ENCODE data around the gene FUT9.
"Not testable (repeated sequence)": the region's sequence is repeated elsewhere in the genome, so short reads cannot be mapped to it uniquely, and the experiment has no call there.

The FUT9 gene

DNA sequence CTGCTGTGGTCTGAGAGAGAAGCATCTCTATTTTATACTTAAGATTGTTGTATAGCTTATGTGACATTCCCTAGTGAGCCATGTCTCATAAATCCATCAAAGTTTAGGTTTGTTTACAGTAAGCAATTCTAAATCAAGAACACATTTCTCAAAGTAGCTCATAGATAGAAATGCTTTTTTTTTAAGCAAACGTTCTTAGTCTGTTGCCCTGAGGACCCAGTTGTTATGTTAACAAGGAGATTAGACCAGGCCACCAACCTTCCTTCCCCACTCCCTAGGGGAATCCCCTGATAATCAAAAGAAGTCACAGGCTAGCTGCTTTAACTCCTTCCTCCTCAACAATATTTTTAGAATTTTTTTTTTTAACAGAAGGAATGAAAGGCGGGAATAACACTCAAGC lies 169.0 kb downstream of the FUT9 start:
- no peak for DNase-seq (ENCODE audit: low read depth in 2 of 2)

DNA sequence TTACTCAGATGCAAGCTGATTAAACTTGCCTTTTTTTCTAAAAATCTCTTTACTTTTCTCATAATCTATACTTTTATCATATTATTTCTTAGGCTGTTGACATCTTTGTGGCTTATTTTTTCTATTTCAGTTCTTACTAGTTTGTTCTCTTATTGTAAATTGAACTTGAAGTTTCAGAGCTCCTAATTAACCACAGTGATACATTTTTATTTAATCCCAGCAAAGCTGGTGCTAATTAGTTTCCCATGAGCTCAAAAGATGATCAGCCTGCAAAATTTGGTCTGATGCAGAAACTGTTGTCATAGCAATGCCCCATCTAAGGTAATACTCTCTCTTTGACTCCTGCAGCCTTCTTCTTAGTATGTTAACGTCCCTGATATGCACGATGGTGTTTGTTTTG lies 170.3 kb downstream of the FUT9 start:
- DNase-seq (ENCODE audit: low read depth in 2 of 2): no peak

DNA sequence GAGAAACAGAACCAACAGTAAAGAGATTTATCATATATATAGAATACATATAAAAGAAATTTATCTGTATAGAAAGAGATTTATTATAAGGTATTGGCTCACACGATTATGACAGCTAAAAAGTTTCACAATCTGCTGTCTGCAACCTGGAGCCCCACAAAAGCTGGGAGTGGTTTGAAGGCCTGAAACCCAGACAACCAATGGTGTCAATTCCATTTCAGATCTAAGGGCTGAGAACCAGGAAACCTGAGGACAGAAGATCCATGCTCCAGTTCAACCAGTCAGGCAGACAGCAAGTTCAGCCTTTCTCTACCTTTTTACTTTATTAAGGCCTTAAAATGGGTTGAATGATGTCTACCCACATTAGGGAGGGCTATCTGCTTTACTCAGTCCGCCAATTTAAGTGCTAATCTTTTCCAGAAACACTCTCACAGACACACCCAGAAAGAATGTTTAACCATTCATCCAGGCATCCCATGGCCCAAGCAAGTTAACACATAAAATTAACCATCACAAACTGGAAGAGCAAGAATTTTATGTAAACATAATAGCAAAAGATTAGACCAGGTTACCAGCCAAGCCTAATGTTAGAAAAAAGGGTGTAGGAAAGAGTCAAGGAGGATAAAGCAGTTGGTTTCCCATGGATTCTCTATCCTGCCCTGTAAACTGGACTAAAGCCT lies 170.9 kb downstream of the FUT9 start:
- DNase-seq (ENCODE audit: low read depth in 2 of 2): no peak

DNA sequence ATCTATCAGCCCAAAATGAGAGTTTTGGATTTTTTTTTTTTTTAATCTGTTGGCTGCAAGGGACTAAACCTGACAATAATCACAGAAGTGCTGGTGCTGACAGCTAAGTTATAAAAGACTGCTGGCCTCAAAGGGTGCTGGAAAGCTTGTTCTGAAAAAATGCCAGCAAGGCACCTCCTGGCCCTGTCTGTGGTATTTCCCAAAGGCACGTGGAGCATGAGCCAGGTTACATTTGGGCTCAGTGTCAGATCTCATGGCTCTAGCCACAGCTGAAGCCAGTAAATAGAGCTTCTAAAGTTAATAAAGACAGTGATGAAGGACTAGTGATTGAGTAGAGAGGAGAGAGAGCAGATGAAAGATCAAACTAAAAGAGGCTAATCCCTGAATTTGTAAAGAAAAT lies 178.9 kb downstream of the FUT9 start:
- no peak for DNase-seq (ENCODE audit: low read depth in 2 of 2)

DNA sequence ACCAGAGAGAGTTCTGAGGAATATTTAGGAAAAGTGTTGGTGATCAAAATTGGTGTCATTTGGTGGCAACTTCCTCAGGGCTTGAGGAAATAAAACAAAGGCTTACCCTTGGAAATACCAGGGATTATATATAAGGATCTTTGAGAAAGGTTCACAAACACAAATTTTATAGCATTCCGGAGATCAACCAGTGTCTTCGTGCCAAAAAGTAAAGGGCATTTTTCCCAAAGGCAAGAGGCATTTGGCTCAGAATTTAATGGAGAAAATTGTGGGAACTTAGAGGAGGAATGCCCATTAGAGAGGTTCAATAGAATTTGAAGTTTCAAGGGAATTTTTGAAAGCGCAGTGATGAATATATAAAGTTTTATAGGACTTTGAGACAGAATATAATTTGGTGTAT lies 179.5 kb downstream of the FUT9 start:
- no peak for DNase-seq (ENCODE audit: low read depth in 2 of 2)

DNA sequence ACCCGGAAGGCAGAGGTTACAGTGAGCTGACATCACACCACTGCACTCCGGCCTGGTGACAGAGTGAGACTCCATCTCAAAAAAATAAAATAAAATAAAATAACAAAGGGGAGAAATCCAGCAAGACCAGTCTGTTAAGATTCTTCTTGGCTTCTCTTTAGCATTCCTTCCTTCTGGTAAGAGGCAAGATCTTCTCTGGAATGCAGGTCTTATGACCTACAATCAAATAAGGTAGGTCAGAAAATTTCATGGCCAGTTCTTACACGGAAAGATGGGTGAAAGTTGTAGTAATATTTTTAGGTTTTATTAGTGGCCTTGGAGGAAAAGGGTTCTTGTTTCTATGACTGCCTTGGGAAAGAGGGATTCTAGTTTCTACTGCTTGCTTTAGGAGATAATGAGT lies 180.9 kb downstream of the FUT9 start:
- no peak for DNase-seq (ENCODE audit: low read depth in 2 of 2)

DNA sequence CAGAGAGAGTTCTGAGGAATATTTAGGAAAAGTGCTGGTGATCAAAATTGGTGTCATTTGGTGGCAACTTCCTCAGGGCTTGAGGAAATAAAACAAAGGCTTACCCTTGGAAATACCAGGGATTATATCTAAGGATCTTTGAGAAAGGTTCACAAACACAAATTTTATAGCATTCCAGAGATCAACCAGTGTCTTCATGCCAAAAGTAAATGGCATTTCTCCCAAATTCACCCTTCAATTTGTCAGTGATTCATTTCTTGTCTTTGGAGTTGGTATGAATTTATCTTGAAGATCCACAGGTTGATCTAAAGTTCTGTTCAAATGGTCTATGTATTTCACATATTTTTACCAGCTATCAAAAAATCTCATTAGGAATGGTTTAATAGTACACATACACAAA lies 181.5 kb downstream of the FUT9 start:
- DNase-seq (ENCODE audit: low read depth in 2 of 2): no peak

DNA sequence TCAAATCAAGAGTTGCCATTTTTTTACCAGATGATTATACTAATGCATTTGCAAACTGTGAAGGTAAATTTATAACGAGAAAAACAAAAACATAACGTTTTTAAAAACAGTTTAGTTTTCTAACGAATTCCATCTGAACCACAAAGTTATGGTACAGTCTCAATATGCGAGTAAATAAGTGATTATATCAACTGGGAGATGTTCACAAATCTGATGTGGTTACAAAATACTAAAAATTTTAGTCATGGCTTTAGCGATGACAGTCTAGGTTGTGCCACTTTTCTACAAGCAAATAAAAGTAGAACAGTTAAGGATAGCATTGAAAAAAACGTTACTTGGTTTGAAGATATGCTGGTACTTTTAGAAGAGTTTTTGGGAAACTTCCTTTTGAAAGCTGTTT lies 186.8 kb downstream of the FUT9 start:
- no peak for DNase-seq (ENCODE audit: low read depth in 2 of 2)

DNA sequence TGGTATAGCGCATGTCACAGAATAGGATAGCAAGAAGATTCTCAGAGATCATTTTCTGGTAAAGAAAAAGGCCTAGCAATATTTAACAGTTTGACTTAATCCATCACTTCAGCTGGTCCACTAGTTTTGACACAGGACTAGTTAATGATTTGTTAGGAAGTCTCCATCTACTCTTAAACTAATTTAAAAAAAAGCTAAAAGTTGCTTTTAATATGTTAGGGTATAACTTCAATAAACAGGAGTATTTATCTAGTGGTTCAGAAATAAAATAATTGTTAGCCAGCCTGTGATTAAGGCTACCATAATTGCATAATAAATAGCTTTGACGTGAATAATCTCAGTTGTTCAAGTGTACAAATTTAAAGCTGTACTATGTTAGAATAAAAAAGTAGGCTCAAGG lies 195.6 kb downstream of the FUT9 start:
- DNase-seq (ENCODE audit: low read depth in 2 of 2): no peak

DNA sequence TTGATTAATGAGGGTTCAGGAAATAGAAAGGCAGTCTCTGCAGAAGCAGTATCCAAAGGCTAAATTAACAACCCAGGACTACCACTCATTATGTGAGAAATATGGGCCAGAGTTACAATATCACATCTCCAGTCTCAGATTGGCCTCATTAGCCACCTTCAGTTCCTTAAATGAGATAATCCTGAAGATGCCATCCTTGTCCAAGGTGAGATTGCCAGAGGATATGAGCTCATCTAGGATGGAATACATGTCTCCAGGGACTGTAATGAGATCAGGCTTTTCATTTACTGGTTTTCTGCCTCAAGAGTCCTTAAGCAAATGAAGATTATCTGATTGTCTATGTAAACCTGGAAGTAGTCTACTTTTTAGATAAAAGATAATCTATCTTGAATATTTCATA lies 196.3 kb downstream of the FUT9 start:
- no peak for DNase-seq (ENCODE audit: low read depth in 2 of 2)

DNA sequence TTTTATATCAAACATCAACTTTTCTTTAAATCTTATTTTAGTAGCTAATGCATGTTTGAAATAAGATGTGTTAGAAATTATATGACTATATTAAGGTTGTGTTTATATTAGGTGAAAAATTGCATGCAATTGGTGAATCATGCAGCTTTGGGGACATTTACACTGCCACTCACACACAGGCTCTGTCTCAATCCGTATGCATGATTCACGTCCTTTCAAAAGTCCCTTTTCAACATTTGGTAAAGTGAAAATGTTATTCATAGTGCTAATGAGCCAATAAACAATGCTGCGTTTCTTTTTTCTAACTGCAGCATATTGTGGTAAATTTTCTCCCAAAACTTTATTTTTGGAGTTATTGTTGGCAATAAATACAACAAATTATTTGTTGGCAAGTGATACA lies 198.0 kb downstream of the FUT9 start:
- DNase-seq (ENCODE audit: low read depth in 2 of 2): no peak

DNA sequence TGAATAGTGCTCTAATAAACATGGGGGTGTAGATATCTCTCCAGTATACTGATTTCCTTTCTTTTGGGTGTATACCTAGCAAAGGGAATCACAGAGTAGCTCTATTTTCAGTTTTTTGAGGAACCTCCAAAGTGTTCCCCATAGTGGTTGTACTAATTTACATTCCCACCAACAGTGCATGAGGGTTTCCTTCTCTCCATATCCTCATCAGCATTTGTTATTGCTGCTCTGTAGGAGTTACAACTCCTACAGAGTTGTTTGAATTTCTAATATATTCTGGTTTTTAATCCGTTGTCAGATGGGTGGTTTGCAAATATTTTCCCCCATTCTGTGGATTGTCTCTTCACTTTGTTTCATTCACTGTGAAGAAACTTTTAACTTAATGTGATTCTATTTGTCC lies 207.9 kb downstream of the FUT9 start:
- DNase-seq (ENCODE audit: low read depth in 2 of 2): no peak

DNA sequence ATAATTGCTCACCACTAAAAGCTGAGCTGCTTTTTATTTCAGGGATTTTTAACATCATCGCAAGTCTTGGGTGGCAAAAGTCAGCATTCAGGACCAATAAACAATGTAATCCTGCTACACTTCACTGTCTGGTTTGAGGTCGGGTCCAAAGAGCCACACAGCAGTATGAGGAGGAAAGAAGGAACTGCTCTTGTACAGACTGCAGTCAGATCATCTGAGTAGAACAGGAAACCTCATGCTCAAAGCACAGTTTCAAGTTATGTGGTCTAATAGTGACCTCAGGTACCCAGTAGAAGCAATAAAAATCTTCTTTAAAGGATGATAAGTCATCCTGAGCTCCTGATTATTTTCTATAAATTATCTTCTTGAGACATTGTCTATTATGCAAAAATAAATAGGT lies 211.4 kb downstream of the FUT9 start:
- DNase-seq (ENCODE audit: low read depth in 2 of 2): no peak

DNA sequence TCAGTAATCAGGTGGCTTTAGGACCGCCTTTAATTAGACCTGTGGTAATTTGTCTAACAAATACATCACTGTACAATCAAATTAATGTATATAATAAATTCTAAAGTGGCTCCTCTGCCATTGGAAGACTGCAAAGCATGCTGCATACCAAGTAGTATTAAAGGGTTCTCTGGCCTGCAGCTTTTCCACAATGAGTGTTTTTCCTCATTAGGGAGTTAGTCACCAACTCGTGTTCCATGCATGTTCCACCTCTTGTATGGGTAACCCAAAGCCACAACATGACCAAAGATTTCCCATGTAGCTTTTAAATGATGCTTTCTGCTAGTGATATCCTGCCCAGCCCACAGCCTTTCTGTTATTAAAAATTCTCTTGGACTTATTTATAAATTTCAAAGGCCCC lies 218.7 kb downstream of the FUT9 start:
- DNase-seq (ENCODE audit: low read depth in 2 of 2): no peak

DNA sequence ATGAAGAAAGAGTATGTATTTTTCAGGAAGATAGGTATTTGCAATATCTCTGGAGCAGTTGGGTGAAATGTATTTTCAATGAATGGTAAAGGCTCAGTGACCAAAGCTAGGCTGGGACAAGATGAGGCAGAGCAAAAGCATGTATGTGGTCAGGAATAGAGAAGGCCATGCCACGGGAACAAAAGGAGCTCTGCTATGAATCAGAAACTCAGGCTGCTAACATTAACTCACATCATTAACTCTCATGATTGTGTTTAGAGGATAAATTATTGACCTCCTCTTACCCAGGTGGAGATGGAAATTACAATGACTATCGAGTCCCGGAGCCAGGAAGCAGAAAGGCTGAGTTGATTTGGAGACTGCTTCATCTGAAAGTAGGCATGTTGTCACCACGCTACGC lies 220.2 kb downstream of the FUT9 start:
- DNase-seq (ENCODE audit: low read depth in 2 of 2): no peak

DNA sequence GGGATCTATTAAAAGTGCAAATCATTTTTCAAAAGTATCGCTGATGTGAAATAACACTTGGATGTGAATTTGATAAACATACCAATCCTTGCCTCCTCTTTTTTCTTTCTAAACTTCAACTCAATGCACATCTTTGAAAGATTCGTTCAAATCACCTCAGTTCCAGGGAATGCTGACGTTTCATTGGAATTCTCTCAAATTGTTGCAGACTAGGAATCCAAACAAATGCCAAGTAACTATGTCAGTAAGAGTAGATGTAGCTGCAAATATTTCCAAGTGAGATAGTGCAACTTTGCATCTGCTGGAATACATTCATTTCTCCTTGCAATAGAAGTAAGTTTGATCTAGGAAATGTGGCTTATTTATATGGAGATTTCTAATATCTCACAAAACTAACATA lies 220.7 kb downstream of the FUT9 start:
- DNase-seq (ENCODE audit: low read depth in 2 of 2): no peak

DNA sequence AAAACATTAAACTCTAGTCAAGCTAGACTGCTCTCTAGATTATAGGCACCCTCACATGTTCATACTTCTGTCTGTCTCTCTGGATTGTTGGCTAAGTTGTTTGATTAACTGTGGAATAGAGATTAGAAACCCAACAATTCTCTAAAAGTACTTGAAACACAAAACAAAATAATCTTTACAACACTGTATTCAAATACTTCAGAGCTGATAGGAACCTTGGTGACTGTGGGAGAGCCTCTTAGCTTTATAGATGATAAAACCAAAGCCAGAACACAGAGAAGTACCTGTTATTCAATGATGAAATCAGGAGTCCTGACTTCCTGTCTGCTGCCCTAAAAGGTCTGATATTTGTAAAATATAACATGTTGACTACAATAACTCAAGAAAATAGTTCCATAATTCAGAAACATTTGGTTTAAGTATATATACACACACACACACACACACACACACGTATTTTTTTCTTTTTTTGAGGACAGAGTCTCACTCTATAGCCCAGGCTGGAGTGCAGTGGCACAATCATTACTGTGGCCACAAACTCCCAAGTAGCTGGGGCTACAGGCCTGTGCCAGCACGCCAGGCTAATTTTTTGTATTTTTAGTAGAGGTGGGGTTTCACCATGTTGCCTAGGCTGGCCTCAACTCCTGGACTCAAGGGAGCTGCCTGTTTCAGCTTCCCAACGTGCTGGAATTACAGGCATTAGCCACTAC lies 222.0 kb downstream of the FUT9 start:
- DNase-seq (ENCODE audit: low read depth in 2 of 2): no peak

DNA sequence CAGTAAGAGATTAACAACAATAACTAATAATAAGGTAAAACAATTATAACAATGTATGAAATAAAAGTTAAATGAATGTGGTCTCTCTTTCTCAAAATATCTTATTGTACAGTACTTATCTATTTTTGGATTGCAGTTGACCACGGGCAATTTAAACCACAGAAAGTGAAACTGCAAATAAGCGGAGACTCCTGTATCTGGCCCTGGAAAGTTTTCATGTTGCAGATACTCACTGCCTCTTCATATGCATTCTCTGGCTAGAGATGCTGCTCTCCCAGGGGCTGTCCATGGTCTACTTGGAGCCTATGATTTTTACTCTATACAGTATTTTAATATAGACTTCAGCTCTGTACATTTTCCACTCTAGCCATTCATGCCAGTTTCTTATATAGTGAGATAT lies 230.8 kb downstream of the FUT9 start:
- no peak for DNase-seq (ENCODE audit: low read depth in 2 of 2)

DNA sequence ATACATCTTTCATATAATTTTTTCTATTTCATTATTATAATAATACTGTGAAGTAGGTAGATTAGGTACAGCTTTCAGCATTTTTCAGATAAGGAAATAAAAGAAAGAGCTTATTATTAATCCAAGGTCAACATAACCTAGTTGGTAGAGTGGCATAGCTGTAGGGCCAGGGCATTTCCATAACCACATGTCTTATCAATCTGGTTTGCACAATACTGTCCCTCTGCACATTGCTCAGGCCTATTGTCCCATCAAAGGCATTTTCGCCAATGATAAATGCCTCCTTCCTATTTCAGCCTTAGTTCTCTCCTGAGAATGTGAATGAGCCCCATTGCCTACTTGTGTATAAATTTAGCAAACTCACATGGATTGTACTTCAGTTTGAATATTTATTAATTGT lies 234.0 kb downstream of the FUT9 start:
- no peak for DNase-seq (ENCODE audit: low read depth in 2 of 2)

DNA sequence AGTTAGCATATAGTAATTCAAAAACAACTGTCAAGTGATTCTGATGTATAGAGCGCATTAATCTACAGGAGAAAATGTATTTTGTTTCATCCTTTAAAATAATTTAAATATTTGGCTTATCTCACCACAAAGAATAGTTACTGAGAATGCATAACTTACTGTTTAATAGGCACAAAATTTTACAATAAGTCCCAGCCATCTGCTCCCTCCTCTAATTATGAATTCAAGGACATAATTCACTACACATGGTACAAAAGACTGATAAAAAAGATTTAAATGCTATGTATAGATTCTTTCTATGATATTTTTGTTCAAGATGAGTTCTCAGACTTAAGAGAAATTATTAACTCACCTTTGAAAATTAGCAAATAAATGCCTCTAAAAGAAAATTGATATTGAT lies 242.0 kb downstream of the FUT9 start:
- DNase-seq (ENCODE audit: low read depth in 2 of 2): no peak

DNA sequence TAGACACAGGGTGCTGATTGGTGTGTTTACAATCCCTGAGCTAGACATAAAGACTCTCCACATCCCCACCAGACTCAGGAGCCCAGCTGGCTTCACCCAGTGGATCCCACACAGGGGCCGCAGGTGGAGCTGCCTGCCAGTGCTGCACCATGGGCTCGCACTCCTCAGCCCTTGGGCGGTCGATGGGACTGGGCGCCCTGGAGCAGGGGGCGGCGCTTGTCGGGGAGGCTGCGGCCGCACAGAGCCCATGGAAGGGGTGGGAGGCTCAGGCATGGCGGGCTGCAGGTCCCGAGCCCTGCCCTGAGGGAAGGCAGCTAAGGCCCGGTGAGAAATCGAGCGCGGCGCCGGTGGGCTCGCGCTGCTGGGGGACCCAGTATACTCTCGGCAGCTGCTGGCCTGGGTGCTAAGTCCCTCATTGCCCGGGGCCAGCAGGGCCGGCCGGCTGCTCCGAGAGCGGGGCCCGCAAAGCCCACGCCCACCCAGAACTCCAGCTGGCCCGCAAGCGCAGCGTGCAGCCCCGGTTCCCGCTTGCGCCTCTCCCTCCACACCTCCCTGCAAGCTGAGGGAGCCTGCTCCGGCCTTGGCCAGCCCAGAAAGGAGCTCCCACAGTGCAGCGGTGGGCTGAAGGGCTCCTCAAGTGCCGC lies 245.1 kb downstream of the FUT9 start:
- not testable (repeated sequence) for DNase-seq (ENCODE audit: low read depth in 2 of 2)

Measured in stimulated activated CD8-positive, alpha-beta memory T cell treated with anti-CD3 and anti-CD28 coated beads, Interleukin-7, amount 100 ng/mL, for 4 hours (primary cell).